HG02798 (cell line): ENCODE data around the gene CLSTN2.

Source experiments
- ATAC-seq: cut with Tn5 transposase; IDR thresholded peaks from one replicate; pipeline ENCODE4 v1.9.1; 2021; ENCODE audit warnings: mild to moderate bottlenecking; ENCODE audit not compliant: unreplicated experiment, poor library complexity

Gene CLSTN2

DNA sequence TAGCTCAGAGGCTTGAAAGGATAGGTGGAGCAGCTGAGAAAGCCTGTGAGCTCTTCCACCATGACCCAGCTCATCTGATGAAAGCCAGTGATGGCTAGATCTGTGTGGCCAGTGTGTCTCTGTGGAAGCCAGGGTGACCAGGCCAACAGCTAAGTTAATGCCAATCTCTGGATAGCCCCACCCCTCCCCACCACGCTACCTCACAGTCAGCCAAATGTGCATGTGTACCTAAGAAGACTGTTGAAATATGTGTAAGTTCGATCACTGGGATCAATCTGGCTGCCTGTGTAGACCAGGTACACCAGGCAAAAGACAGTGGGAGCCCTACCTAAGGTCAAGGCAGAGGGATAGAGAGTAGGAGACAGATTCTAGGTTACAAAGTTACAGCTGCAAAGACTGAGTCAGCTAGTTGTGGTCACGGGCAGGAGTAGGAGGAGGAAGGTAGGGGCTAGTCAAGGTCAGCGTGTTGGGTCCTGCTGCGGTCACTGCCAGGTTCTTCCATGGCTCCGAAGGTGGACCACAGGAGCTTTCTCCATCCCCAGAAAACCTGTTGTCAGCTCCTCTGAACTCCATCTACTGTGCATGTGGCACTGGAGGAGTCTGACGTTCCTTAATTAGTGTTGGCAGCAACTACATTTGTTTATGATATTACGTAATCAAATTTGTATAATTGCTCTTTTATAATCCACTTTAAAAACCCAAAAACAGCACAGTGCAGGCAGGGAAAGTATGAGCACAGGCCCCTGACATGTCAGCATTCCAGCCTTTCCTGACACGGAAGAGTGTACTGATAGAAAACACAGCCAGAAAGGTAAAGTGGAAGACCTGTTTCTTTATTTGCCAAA is 318.0 kb downstream of the CLSTN2 start:
- no peak for ATAC-seq

DNA sequence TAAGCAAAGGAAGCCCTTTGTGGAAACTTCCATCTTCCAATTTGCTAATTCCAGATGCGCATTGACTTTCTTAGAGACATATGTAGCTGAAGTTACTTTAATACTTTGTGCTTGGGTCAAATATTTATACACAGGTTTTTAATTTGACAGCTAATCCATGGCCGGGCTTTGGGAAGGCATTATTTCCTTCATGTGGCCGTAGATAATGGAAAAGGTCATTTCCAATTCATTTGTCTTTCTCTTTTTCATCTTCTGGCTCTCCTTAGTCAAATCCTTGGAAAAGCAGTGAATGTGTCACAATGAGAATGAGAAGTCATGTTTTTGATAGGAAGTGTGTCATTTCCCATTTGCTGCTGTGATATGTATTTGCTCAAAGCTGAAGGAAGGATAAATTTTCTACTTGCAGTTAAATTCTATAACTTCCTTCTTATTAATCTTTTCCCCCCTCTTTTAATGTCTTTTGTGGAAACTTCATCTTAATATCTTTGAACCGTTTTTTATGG is 323.3 kb downstream of the CLSTN2 start:
- ATAC-seq: no peak

DNA sequence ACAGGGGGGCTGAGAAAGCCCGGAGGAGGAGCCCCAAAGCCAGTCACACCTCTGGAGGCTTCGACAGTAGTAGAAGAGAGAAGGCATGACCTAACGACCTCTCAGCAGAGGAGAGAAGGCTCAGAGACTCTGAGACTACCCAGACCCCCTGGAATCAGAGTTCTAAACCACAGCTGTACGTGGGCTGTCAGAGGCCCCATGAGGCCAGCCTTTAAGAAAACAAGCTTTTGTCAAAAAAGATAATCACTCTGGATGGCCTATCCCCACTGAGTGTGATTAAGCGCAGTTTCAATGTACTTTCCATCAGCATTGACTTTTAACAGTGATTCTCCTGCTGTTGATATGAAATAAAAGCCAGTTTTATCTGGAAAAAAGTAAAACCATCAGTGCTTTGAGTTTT is 330.3 kb downstream of the CLSTN2 start:
- ATAC-seq: no peak

DNA sequence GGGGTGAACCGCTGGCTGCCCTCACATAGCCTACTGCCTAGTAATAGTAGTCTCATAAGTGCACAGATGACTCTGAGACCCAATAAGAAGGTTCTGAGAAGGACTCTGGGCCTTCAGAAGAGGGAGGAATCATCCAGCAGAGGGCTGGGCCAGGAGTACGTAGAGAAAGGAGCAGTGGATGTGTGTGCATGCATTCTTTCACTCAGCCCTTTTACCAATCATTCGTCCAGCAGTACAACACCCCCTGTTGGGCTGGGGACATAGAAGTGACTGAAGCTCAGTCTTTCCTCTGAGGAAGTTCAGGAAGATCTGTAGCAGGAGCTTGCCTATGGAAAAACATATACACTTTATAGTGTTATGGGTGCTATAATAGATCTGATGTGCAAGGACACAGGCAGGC is 333.1 kb downstream of the CLSTN2 start:
- ATAC-seq: no peak

DNA sequence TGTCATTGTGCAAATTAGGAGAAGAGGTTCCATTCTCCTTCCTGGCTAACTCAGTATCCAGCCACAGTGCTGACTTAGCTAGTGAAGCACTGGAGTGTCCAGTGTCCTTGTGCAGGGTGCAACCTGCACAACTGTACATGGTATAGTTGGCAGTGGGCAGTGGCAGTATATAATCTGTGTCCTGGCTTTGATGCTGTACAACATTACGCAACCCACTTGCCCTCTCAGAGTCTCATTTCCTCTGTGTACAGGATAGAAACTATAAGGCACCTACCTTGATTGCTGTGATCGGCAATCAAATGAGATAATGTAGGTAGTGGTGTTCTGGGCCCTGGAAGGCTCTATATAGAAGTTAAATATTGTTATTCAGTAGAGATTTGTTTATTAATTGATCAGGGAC is 333.6 kb downstream of the CLSTN2 start:
- no peak for ATAC-seq

DNA sequence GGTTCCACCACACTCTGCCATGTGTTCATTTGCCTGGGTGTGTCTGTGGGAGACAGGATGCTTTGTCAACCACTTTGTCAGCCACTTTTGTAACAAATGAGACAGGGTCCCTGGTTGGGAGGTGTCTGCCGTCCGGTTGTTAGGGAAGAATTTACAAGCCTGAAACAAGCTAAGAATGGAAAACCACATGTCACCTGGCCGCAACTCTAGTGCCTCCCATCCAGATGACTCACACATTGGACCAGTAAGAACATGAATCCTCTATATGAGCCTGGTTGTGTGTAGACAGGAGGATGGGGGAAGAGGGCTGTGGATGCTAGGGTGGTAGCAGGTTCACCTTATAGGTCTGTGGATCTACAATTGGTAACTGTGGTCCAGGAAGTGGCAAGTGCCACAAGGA is 335.3 kb downstream of the CLSTN2 start:
- no peak for ATAC-seq

DNA sequence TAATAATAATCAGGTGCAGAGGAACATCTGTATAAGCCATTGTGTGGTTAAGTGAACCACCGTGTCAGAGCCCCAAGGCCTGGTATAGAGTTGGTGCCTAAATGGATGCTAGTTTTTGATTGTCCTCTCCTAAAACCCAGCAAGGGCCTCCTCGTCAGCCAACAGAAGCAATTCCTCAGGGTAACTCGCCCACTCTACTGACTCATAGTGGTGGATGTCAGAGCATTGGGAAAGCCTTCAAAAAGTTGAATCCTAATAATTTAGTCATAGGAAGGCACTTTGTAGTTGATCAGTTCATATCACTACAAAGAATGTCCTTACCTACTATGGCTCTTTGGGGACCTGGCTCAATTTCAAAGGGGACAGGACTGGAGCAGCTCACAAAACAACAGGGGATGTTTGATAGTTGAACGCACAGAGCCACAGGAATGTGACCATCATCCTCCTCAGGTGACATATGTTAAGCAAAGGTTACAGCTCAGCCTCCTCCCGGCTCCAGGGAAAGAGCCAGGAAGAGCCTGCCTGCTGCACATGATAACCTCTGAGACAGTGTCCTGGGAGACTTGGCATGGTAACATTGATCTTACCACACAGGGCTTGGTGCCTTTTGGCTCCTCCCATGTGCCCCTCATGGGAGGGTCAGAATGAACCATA is 338.7 kb downstream of the CLSTN2 start:
- ATAC-seq: no peak

DNA sequence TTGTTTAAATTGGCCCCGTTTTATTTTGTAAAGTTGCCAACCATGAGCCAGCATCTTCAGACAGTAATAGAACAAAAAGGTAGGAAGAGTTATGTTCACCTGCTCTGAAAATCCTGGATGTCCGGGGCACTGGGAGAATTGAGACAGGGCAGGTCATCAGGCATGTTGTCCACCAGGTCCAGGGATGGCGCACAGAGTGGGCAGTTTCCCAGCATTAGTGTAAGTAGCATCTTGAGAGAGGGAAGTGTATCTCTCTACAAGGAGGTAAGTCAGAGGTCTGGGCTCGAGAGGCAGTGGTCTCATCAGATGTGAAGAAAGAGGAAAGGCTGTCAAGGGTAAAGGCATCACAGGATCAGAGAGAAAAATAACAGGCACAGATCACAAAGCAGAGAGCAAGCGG is 339.4 kb downstream of the CLSTN2 start:
- no peak for ATAC-seq

DNA sequence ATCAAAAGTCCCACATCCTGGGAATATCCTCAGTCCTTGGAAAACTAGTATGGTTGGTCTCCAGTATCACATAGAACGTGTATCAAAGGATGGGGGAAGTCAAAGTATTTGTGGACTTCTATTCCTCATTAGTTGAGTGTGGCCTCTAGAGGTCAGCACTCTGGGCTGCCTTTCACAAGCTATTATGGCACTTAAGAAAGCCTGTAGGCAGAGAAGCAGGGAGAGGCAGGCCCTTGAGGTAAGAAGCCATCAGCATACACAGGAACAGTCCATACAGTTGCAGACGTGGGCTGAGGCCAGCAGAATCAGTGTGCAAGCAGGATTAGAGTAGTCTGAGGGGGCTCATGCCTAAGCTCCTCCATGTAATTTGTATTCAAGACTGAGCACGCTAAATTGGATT is 341.7 kb downstream of the CLSTN2 start:
- ATAC-seq: no peak

DNA sequence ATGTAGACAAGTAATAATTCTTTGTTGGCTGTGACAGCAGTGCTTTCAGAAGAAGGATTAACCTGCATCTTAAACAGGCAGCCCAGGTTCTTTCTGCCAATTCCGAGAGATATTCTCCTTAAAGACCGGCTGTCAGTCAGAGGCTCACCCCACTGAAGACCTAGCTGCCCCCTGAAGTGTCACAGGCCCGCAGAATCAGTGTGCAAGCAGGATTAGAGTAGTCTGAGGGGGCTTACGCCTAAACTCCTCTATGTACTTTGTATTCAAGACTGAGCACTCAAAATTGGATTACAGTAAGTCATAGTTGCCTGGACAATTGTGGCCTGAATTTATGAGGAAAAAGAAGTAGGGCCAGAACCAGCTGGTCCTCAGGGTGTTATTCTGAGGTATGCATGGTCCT is 342.9 kb downstream of the CLSTN2 start:
- no peak for ATAC-seq

DNA sequence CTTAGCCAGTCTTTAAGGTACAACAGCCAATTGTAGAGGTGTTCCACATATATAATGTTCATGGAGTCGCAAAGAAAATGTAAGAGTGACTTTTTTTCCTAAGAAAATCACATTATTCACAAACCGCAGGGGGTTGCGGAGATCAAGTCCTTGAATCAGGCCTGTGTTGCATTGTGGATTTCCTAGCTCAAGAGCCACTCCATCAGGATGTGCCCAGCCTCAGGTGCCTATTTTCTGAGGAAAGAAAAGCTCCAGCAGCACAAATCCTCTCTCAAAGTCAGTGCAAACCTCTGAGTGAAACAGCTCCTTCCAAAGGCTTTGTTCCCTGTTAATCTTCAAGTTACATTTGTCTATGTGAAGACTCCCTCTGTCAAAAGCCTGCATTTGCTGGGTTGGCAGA is 349.4 kb downstream of the CLSTN2 start:
- no peak for ATAC-seq

DNA sequence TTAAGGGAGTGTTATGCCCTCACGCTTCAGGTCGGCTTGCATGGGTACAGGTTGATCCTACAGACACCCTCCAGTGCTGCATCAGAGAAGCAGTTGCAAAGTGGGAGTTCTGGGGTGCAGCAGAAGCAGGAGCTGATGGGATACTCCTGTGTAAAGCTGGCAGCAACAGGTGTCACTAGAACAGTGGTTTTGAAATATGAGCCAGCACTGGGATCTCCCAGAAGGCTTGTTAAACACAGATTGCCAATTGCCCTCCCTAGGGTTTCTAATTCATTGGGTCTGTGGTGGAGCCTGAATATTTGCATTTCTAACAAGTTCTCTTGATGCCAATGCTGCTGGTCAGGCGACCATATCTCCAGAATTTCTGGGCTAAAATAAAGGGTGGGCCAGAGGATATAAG is 350.4 kb downstream of the CLSTN2 start:
- ATAC-seq: no peak

DNA sequence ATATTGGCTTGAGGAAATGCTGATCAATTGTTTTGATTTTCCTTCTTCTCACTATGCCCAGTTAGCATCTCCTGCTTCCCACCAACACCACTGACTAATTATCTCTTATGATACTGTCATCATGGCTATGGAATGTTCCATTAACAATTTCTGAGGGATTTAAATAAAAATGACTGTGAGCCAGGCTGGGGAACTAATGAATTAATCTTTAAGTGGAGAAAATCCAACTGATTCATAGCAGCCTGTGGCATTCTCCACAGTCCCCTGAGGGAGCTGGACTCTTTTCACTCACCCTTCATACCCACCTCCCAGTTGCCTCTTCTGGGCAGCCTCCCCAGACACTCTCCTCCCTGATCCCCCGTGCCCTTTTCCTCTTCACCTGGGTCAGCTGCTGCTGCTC is 353.6 kb downstream of the CLSTN2 start:
- no peak for ATAC-seq

DNA sequence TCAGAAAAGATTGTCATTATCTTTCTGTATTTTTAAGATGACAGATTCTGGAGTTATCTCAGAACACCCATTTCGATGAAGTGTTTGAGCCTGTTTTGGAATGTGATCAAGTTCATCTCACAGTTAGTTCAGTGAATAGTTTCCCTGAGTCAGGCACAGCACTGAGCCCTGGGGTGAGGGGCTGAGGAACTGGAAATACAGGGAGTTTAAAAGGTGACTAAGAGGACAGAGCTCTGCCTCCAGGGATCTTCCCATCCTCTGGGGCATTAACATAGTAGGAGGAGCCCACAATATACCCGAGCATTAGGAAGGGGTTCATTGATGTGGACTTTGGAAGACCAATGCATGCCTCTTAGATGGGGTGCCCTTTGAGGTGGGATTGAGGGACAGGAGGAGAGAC is 355.1 kb downstream of the CLSTN2 start:
- ATAC-seq: no peak

DNA sequence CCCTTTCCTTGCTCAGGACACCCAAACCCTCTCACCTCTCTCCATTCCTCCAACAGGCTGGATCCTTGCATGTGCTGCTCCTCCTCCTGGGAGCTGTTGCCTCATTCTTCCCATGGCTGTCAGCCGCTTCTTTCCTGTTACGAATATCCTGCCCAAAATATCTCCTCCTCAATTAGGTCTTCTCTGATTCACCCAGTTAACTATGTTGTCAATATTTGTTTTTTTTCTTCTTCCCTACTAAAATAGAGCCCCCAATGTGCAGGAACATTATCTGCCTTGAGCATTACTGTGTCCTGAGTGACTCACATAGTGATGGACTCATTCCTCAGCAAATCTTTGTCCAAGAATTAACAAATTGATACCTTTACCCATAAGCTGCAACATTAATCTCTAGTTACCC is 357.2 kb downstream of the CLSTN2 start:
- no peak for ATAC-seq

DNA sequence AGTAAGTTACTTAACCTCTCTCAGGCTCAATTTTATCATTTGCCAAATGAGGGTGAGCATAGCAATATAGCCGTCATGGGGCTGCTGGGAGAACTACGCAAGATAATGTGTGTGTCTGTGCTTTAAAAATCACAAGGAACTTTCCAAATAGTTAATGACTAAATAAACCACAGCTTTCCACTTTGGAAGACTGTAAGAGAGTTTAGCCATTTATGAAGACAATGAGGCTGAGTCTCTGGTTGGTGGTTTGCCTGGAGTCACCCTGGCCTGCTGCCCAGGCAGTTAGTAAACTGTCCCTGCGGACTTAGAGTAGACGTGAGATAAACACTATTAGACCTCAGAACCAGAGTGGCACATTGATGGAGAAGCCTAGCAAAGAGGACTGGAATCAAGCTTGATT is 357.7 kb downstream of the CLSTN2 start:
- no peak for ATAC-seq

DNA sequence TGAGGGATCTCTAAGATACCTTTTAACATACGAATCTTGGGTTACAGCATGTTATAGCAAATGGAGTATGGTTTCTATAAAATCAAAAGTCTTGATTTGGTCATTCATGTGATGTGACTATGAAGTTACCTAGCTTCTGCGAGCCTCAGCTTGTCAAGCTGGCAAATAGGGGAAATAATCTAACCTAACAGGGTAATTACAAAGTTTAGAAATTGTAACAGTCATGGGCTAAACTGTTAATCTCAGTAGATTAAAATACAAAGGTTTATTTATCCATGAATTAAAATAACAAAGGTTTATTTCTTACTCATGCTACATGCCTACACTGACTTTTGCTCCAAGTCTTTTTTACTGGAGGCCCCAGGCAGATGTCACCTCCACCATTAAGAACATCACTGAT is 359.1 kb downstream of the CLSTN2 start:
- no peak for ATAC-seq

DNA sequence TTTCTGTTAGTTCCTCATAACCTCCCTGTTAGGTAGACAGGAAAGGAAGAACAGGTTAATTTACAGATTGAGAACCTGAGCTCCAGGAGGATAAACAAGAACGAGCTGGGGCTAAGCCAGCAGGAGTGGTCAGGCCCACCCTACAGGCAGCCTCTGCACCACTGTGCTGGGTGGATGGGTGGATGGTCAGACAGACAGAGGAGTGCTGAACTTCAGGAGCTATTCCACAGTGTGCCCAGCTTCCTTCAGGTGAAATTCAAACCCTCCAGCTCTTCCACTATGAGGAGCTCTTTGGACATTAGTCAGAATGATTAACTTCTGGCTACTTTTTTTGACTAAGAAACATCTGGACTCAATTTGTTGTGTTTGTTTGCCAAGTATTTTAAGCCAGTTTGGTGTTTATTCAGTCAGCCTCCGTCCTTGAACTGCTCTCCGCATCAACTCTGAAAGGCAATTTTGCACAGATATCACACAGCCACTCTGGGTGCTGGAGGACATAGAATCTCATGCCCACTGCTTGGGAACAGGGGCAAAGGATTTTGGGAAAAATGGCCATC is 361.9 kb downstream of the CLSTN2 start:
- no peak for ATAC-seq

DNA sequence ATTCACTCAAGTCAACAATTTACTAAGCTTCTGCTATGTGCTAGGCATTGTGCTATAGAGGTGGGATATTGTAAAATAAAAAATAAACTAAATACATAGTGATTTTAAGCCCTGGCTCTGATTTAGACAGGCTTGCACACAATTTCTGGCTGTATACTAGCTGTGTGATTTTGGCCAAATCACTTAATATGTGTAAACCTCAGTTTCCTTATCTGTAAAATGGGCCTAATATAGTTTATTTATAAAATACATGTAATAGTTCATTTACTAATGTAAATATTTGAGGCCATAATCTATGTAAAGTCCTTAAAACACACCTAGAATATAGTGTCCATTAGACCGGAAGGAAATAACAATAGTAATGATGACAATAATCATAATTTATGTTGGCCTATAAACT is 363.1 kb downstream of the CLSTN2 start:
- no peak for ATAC-seq

DNA sequence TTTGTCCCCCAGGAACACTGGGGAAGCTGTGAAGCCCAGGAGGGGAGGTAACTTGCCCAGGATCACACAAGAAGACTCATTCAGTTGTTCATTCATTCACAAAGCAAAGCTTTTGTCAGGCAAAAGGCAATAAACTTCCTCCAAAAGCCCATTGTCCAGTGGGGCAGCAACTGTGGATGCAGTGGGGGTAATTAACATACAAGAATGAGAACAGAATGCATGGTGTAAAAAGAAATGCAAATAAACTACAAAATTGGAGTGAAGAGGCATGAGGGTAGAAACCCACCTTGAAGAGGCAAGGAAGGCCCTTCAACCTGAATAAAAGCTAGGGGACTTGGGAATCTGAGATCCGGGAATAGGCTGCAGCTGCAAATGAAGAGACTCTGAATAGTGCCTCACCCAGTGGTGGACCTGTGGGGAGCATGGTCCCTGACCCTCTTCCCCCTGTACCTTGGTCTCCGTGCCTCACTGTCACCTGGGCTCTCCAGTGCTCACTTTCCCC is 363.6 kb downstream of the CLSTN2 start:
- no peak for ATAC-seq

DNA sequence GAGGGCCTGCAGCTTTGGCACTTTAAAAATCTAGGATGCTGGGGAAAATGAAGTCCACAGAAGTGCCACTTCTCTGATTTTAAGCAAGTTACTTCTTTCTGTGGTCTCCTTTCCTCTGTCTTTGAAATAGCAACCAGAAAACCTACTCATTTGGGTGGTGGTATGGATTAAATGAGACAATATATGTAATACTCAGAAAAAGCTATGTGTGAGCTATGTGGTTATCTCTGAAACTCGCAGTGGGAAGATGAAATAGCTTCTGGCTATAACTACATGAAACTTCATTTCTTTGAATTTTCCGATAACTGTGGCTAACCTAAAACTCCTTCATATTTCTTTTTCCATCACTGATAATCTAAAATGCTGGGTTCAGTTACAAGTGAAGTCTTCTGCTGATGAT is 368.9 kb downstream of the CLSTN2 start:
- ATAC-seq: no peak
